Measurements from ENCODE around the gene MYMK. TPM values are rescaled to one million over a fixed set of nuclear protein-coding genes. Genes with fewer than 3 reads are reported as not detected.

Gene MYMK
- total and polyA plus RNA-seq, 2 of the 8 experiments (the other 6 are each of a cell fraction or from before 2014, with no cell fraction given) = not detected

GRCh38 chr9:133566817-133567216 is 42.1 kb upstream of the MYMK start:
- no peak overlapping the region for H2AFZ ChIP-seq (ENCODE audit: low read length)
- H3K79me2 ChIP-seq (ENCODE audit: control insufficient read depth in 1 of 2, insufficient read depth in 2 of 2, low read length in 2 of 2) = no peaks in the 10 kb centered on the region
- H3K9ac ChIP-seq (replicated peaks in 1 of 4; ENCODE audit: extremely low read depth in 1 of 4, low read depth in 3 of 4, low read length in 3 of 4) = no peak overlapping the region
- no peak overlapping the region for H2BK12ac ChIP-seq (ENCODE audit: low read depth, low read length)
- H4K20me1 ChIP-seq (replicated peaks in 1 of 2; ENCODE audit: control insufficient read depth in 1 of 2, insufficient read depth in 2 of 2, low read length in 2 of 2) = no peaks in the 10 kb centered on the region
- peaks cover 0 to 11% (median 5%) of the 10 kb centered on the region in 4 experiments; a peak in 4 of 7 replicates for H3K4me1 ChIP-seq (replicated peaks in 1 of 4; ENCODE audit: control insufficient read depth in 3 of 4, insufficient read depth in 4 of 4, low read length in 3 of 4)
- TF ChIP-seq CBX5 (IDR thresholded peaks at IDR 0.05; ENCODE audit: low read depth, low read length) = no peak
- no peak for TF ChIP-seq SIX5 (IDR thresholded peaks at IDR 0.05; ENCODE audit: low read depth, low read length)
- no peak for TF ChIP-seq JUND (IDR thresholded peaks at IDR 0.05; ENCODE audit: low read length)
- no peak for TF ChIP-seq NANOG (IDR thresholded peaks at IDR 0.05; ENCODE audit: insufficient read depth, low read depth, low read length, poor library complexity, severe bottlenecking)
- TF ChIP-seq CREB1 (IDR thresholded peaks at IDR 0.05) = no peak
- TF ChIP-seq RFX5 (IDR thresholded peaks at IDR 0.05; ENCODE audit: borderline replicate concordance, low read depth, low read length) = no peak
- no peaks in the 10 kb centered on the region; a peak in 1 of 7 replicates for H3K27me3 ChIP-seq (replicated peaks in 1 of 4; ENCODE audit: control insufficient read depth in 3 of 4, extremely low read depth in 1 of 4, insufficient read depth in 3 of 4, low read length in 3 of 4)
- H4K8ac ChIP-seq (ENCODE audit: extremely low read depth, insufficient read depth, low read length) = no peak overlapping the region
- H2BK5ac ChIP-seq (ENCODE audit: low read depth, low read length) = no peak overlapping the region
- H2AK5ac ChIP-seq (ENCODE audit: low read depth, low read length) = no peak overlapping the region
- no peak overlapping the region for H3K23ac ChIP-seq (ENCODE audit: insufficient read length)
- H3K14ac ChIP-seq (ENCODE audit: insufficient read length) = no peak overlapping the region
- no peak overlapping the region for H3K27ac ChIP-seq (ENCODE audit: low read depth, low read length)
- ChIA-PET POLR2A (ENCODE audit: partially characterized antibody) (no interaction called here), CTCF (ENCODE audit: partially characterized antibody) (interaction anchor here (0.8 to 1.5 kb wide), 4 partner anchors 11 to 33 kb away, joined by 3 to 4 read pairs (median 4); no protein-coding TSS in a partner anchor)
- no peak for DNase-seq (ENCODE audit: low read depth in 1 of 2, low spot score in 2 of 2)
- H4K5ac ChIP-seq (ENCODE audit: insufficient read length, low read depth, low read length) = no peak overlapping the region
- H3K56ac ChIP-seq (replicated peaks; ENCODE audit: insufficient read length, low read depth, low read length) = no peak overlapping the region
- no peaks in the 10 kb centered on the region for H3K23me2 ChIP-seq (ENCODE audit: low read depth, low read length)
- FAIRE-seq = no peak
- H3K4me2 ChIP-seq (ENCODE audit: insufficient read depth in 1 of 2, low read depth in 2 of 2, low read length in 2 of 2) = no peak overlapping the region
- no peak overlapping the region for H3K4ac ChIP-seq (replicated peaks; ENCODE audit: insufficient read length, low read depth, low read length)
- no peaks in the 10 kb centered on the region for H3K79me1 ChIP-seq (ENCODE audit: low read depth, low read length)
- H2BK20ac ChIP-seq (ENCODE audit: low read length) = no peak overlapping the region
- H3K36me3 ChIP-seq (ENCODE audit: control insufficient read depth in 2 of 4, insufficient read depth in 4 of 4, low read length in 3 of 4) = no peaks in the 10 kb centered on the region
- 90% methylated on average over 10 of the region's 17 CpGs; no CpG with 5 or more reads in 1 of the 2 experiments for WGBS, 2 experiments (ENCODE audit: extremely low coverage in 1 of 2, insufficient coverage in 1 of 2, insufficient read length in 1 of 2, insufficient replicate concordance in 2 of 2, low coverage in 1 of 2, low lambda C conversion rate in 2 of 2, missing lambda C conversion rate in 1 of 2)
- H3K18ac ChIP-seq (ENCODE audit: extremely low read depth, low read length) = no peak overlapping the region
- no peak overlapping the region for H2BK120ac ChIP-seq (replicated peaks; ENCODE audit: low read depth, low read length)
- no peak overlapping the region for H2BK15ac ChIP-seq (ENCODE audit: low read length)
- no peaks in the 10 kb centered on the region for H3K9me3 ChIP-seq (ENCODE audit: insufficient read depth in 2 of 2, low read depth in 1 of 2, low read length in 1 of 2)
- no peak overlapping the region for H4K91ac ChIP-seq (replicated peaks; ENCODE audit: insufficient read length, low read length)
- H3K4me3 ChIP-seq (ENCODE audit: extremely low read depth in 1 of 4, insufficient read depth in 2 of 4, low read depth in 3 of 4, low read length in 4 of 4) = no peak overlapping the region
